Testis (tissue), 3 donors: ENCODE data around the gene VIPR1. TPM values are rescaled to one million over a fixed set of nuclear protein-coding genes. Genes with fewer than 3 reads are reported as not detected.

Experiments used
- DNase-seq: peaks from one replicate; pipeline ENCODE4 v3.0.0-alpha.2; 2019
- H3K27ac ChIP-seq, 2 donors: fragments of 200-600 bp; sonication (generic); one replicate each; pipeline ENCODE4 v1.5.1; 2019
- H3K27me3 ChIP-seq: fragments of 200-600 bp; sonication (generic); one replicate; pipeline ENCODE4 v1.5.1; 2019
- H3K36me3 ChIP-seq: fragments of 200-600 bp; sonication (generic); one replicate; pipeline ENCODE4 v1.5.1; 2017; ENCODE audit warnings: low read depth; ENCODE audit errors: missing control alignments
- H3K4me1 ChIP-seq: fragments of 200-600 bp; sonication (generic); one replicate; pipeline ENCODE4 v1.5.1; 2019
- H3K4me3 ChIP-seq, 2 donors: fragments of 200-600 bp; sonication (generic); one replicate each; pipeline ENCODE4 v1.5.1; 2017 to 2019
- H3K9me3 ChIP-seq: fragments of 200-600 bp; sonication (generic); one replicate; pipeline ENCODE4 v1.5.1; 2017
- POLR2A ChIP-seq: fragments of 450-650 bp; IDR thresholded peaks from one replicate; pipeline ENCODE4 v1.6.1; 2017; ENCODE audit warnings: antibody characterized with exemption, mild to moderate bottlenecking, moderate library complexity
- WGBS, 2 donors: methylation state at CpG; one replicate each; pipeline ENCODE4 v1.1.5; 2018; 5-methylcytosine and 5-hydroxymethylcytosine counted together
- intact Hi-C: fragments of 100-400 bp; cut with DNase I; formaldehyde crosslinking; loops from one replicate; pipeline ENCODE4 v1.15.1; 2023; ENCODE audit warnings: low total_unique reads
- polyA plus RNA-seq: library from polyadenylated mRNA; stranded (reverse); fragments of 350-450 nt; fragmentation: Illumina TruSeq; extraction: RNeasy Lipid Tissue Mini Kit (QIAGEN cat#74804); gene quantifications from one replicate; pipeline ENCODE4 v1.2.3, GENCODE V29; 2014; ENCODE audit warnings: low read depth, low replicate concordance; ENCODE audit not compliant: insufficient read depth
- total RNA-seq, 2 donors: library from RNA; depleted of rRNA; stranded (reverse); fragments of >200 nt; gene quantifications; one replicate each; pipeline ENCODE4 v1.2.3, GENCODE V29; 2016
- TF ChIP-seq, protein P1 (sequence below), 3 experiments: fragments of 450-650 bp in 2 of 3; fragments of 200-600 bp in 1 of 3; sonication (generic) in 1 of 3; IDR thresholded peaks; one replicate each; pipeline ENCODE4 v1.5.1; 2016 to 2019; ENCODE audit warnings: antibody characterized with exemption in 3 of 3, mild to moderate bottlenecking in 2 of 3, moderate library complexity in 1 of 3

VIPR1 gene
- total and polyA plus RNA-seq, 3 donors from 2014 or later: 3.4 to 10.2 (median 4.6) TPM

DNA sequence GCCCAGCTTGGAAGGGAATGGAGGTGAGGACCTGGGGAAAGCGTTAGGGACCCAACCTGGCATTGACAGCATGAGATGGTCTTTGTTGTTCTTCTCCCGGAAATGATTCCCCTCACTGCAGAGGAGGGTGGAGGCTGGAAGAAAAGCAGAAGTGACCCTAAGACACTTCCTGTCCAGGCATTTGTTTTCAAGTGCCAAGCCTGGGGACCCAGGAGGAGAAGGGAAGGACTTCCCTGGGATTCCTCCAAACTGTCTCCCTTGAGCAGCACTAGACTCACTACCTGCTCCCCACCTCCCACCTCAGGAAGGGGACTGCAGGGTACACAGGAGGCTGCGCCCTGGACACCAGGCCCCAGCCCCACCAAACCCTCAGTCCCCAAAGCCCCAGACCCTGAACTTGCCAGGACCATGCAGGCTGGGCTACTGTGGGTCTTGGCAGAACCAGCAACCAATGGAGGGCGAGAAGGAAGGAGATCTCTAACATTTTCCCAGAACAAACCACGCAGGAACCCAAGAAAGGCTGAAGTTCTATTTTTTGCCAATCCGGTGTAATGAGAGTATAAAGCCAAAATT lies 9.8 kb upstream of the VIPR1 start:
- TF ChIP-seq POLR2A: no peak
- TF ChIP-seq, protein P1, sequence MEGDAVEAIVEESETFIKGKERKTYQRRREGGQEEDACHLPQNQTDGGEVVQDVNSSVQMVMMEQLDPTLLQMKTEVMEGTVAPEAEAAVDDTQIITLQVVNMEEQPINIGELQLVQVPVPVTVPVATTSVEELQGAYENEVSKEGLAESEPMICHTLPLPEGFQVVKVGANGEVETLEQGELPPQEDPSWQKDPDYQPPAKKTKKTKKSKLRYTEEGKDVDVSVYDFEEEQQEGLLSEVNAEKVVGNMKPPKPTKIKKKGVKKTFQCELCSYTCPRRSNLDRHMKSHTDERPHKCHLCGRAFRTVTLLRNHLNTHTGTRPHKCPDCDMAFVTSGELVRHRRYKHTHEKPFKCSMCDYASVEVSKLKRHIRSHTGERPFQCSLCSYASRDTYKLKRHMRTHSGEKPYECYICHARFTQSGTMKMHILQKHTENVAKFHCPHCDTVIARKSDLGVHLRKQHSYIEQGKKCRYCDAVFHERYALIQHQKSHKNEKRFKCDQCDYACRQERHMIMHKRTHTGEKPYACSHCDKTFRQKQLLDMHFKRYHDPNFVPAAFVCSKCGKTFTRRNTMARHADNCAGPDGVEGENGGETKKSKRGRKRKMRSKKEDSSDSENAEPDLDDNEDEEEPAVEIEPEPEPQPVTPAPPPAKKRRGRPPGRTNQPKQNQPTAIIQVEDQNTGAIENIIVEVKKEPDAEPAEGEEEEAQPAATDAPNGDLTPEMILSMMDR (IDR thresholded peaks at IDR 0.05): no peak
- H3K4me1 ChIP-seq: peaks cover 12% of the 10 kb centered on the region
- intact Hi-C loops: no loop called here
- no peak overlapping the region for H3K27ac ChIP-seq
- H3K27me3 ChIP-seq: no peaks in the 10 kb centered on the region
- 73 to 86% methylated on average over 6 of the region's 6 CpGs for WGBS, 2 donors
- H3K4me3 ChIP-seq: no peak overlapping the region
- no peaks in the 10 kb centered on the region for H3K9me3 ChIP-seq
- no peaks in the 10 kb centered on the region for H3K36me3 ChIP-seq
- no peak for DNase-seq

DNA sequence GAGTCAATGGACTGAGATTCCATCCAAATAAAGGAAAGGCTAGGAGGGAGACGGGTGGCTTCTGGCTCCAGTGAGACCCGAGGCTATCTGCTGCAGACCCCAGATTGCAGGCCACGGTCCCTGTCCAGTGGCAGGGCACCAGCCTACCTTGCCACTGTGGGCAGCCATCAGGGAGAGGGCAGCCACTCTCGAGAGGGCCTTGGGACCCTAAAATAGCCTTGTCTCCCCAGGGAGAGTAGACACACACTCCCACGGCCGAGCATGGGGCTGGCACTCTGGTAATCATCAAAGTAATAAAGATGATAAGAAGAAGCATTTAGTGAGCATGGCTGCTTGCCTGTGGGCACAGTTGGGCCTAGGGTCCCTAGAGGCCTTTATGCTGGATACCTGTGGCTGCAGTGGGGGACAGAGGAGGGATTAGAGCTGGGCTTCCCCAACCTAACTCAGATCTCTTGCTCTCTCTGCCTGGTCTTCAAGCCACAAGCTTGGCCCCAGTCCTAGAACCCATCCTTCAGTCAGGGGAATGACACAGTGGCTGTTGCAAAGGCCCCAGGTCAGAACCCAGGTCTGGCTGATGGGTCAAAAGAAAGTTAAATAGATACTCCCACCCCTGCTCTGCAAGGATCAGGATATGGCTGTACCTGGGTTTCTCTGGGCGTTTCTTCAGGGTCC lies 9.2 kb upstream of the VIPR1 start:
- Histone ChIP-seq H3K4me3 (no peak overlapping the region), H3K27ac (no peak overlapping the region), H3K4me1 (peaks cover 16% of the 10 kb centered on the region), H3K27me3 (no peaks in the 10 kb centered on the region), H3K9me3 (no peaks in the 10 kb centered on the region), H3K36me3 (no peaks in the 10 kb centered on the region)
- intact Hi-C loops: no loop called here
- TF ChIP-seq POLR2A: no peak
- TF ChIP-seq, protein P1 (IDR thresholded peaks at IDR 0.05): no peak
- no peak for DNase-seq
- WGBS, 2 donors: 72 to 75% methylated on average over 7 of the region's 7 CpGs

DNA sequence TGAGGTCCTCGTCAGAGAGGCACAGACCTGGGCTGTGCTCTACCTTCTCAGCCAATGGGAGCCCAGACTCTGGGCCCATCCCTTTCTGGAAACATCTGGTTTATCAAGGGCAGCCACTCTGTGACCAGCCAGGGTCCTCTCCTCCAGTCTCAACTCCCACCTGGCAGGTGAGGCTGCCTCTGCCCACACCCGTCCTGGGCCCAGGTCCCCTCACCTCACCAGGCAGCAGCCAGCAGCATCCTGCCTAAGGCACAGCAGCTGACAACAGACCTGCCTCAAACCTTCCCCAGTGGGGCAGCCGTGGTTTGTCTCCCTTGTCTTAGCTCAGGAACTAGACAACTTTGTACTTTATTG lies 8.7 kb upstream of the VIPR1 start:
- TF ChIP-seq, protein P1 (IDR thresholded peaks at IDR 0.05): no peak
- TF ChIP-seq POLR2A: no peak
- intact Hi-C loops: no loop called here
- Histone ChIP-seq H3K4me1 (peaks cover 16% of the 10 kb centered on the region), H3K27me3 (no peaks in the 10 kb centered on the region), H3K27ac (no peak overlapping the region), H3K4me3 (no peak overlapping the region), H3K9me3 (no peaks in the 10 kb centered on the region), H3K36me3 (no peaks in the 10 kb centered on the region)
- WGBS, 2 donors: 76 to 92% methylated on average over 3 of the region's 3 CpGs
- no peak for DNase-seq

DNA sequence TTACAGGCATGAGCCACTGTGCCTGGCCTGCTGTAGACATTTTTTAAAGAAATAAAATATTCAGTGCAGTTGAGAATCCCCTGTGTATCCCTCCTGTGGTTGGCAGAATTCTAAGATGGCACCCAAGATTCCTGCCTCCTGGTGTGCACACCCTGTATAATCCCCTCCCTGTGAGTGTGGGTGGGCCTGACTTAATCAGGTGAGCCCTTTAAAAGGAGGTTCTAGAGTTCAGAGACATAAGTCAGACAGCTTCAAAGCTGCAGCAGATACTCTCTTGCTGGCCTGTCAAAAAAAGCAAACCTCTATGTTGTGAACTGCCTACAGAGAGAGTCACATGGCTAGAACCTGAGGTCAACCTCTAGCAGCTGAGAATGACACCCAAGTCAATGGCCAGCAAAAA lies 7.0 kb upstream of the VIPR1 start:
- DNase-seq: peak; percentile 6

More for the DNA sequence above, 7.0 kb upstream of the VIPR1 start:
- no peak for TF ChIP-seq POLR2A
- TF ChIP-seq, protein P1 (IDR thresholded peaks at IDR 0.05): no peak
- Histone ChIP-seq H3K4me1 (peaks cover 16% of the 10 kb centered on the region), H3K27me3 (no peaks in the 10 kb centered on the region), H3K27ac (no peak overlapping the region), H3K4me3 (no peak overlapping the region), H3K36me3 (no peaks in the 10 kb centered on the region), H3K9me3 (no peaks in the 10 kb centered on the region)
- intact Hi-C loops: no loop called here
